Measurements from ENCODE around the gene TMEM121.

TMEM121 gene

GRCh38 chr14:105498430-105499255, 27.7 kb upstream of the TMEM121 start:
- DNase-seq, result no peak

GRCh38 chr14:105499256-105500035, 26.9 kb upstream of the TMEM121 start:
- no peak for DNase-seq

GRCh38 chr14:105500036-105500725, 26.2 kb upstream of the TMEM121 start:
- DNase-seq, result no peak

- no peak for DNase-seq
Measured at GRCh38 chr14:105500726-105501101, 25.7 kb upstream of the TMEM121 start.

GRCh38 chr14:105501504-105502291, 24.7 kb upstream of the TMEM121 start:
- DNase-seq, result no peak

GRCh38 chr14:105502446-105503295, 23.7 kb upstream of the TMEM121 start:
- DNase-seq, result no peak

GRCh38 chr14:105503296-105503640, 23.1 kb upstream of the TMEM121 start:
- DNase-seq, result no peak

- no peak for DNase-seq
Measured at GRCh38 chr14:105503935-105504692, 22.3 kb upstream of the TMEM121 start.

- DNase-seq, result no peak
Measured at GRCh38 chr14:105505101-105505500, 21.3 kb upstream of the TMEM121 start.

- DNase-seq, result no peak
Measured at GRCh38 chr14:105507247-105507646, 19.1 kb upstream of the TMEM121 start.

- no peak for DNase-seq
Measured at GRCh38 chr14:105508069-105508468, 18.3 kb upstream of the TMEM121 start.

GRCh38 chr14:105508601-105509000, 17.8 kb upstream of the TMEM121 start:
- no peak for DNase-seq

- DNase-seq, result no peak
Measured at GRCh38 chr14:105517096-105517495, 9.3 kb upstream of the TMEM121 start.

GRCh38 chr14:105519946-105520698, 6.3 kb upstream of the TMEM121 start:
- no peak for DNase-seq

- DNase-seq, result no peak
Measured at GRCh38 chr14:105525326-105525725, 1.1 kb upstream of the TMEM121 start.

- no peak for DNase-seq
Measured at GRCh38 chr14:105526776-105527380, 495 bp downstream of the TMEM121 start.

- DNase-seq, result no peak
Measured at GRCh38 chr14:105527381-105527825, 1.0 kb downstream of the TMEM121 start.

GRCh38 chr14:105527826-105528585, 1.6 kb downstream of the TMEM121 start:
- no peak for DNase-seq
